GM23338 (cell line): ENCODE data around the gene SRCIN1. TPM values are rescaled to one million over a fixed set of nuclear protein-coding genes. Genes with fewer than 3 reads are reported as not detected.

Experiments
- ATAC-seq: fragments of 200-7000 bp; cut with Tn5 transposase; 3 replicates; pipeline ENCODE4 v1.9.1; 2020
- DNase-seq: peaks from one replicate; pipeline ENCODE4 v3.0.0-alpha.2; 2015; ENCODE audit warnings: low spot score
- H2AFZ ChIP-seq: fragments of 200-600 bp; sonication (generic); 2 replicates; pipeline ENCODE4 v1.8.0; 2016; ENCODE audit warnings: antibody characterized with exemption, mild to moderate bottlenecking, moderate library complexity
- H3F3A ChIP-seq: fragments of 200-600 bp; sonication (generic); replicated peaks from 2 replicates; pipeline ENCODE4 v1.8.0; 2017; ENCODE audit warnings: antibody characterized with exemption, mixed run types, low read depth
- H3K27ac ChIP-seq: fragments of 200-600 bp; sonication (generic); 2 replicates; pipeline ENCODE4 v1.6.1; 2016; ENCODE audit warnings: low read depth
- H3K27me3 ChIP-seq: fragments of 200-600 bp; sonication (generic); 2 replicates; pipeline ENCODE4 v1.8.0; 2016; ENCODE audit warnings: mild to moderate bottlenecking, mixed run types, moderate library complexity; ENCODE audit not compliant: insufficient read depth
- H3K36me3 ChIP-seq: fragments of 200-600 bp; sonication (generic); 2 replicates; pipeline ENCODE4 v1.8.0; 2016; ENCODE audit warnings: mild to moderate bottlenecking; ENCODE audit not compliant: insufficient read depth
- H3K4me1 ChIP-seq: fragments of 200-600 bp; sonication (generic); 2 replicates; pipeline ENCODE4 v1.8.0; 2016; ENCODE audit warnings: mild to moderate bottlenecking, moderate library complexity; ENCODE audit not compliant: insufficient read depth
- H3K4me2 ChIP-seq: fragments of 200-600 bp; sonication (generic); 2 replicates; pipeline ENCODE4 v1.7.1; 2017; ENCODE audit warnings: mixed run types
- H3K4me3 ChIP-seq: fragments of 200-600 bp; sonication (generic); 2 replicates; pipeline ENCODE4 v1.6.1; 2016; ENCODE audit warnings: mixed run types
- H3K79me2 ChIP-seq: fragments of 200-600 bp; sonication (generic); replicated peaks from 2 replicates; pipeline ENCODE4 v1.8.0; 2017; ENCODE audit warnings: mild to moderate bottlenecking; ENCODE audit not compliant: insufficient read depth
- H3K9me2 ChIP-seq: fragments of 200-600 bp; sonication (generic); 2 replicates; pipeline ENCODE4 v1.8.0; 2017; ENCODE audit not compliant: insufficient read depth
- H4K20me1 ChIP-seq: fragments of 200-600 bp; sonication (generic); replicated peaks from 2 replicates; pipeline ENCODE4 v1.8.0; 2017; ENCODE audit warnings: mild to moderate bottlenecking; ENCODE audit not compliant: insufficient read depth
- H3K27ac Mint-ChIP-seq: 2 replicates; pipeline ENCODE4 v1.8.0; 2020; ENCODE audit warnings: inconsistent platforms, mild to moderate bottlenecking, moderate library complexity, mixed read lengths
- H3K27me3 Mint-ChIP-seq: 3 replicates; pipeline ENCODE4 v1.8.0; 2022; ENCODE audit warnings: low read depth, mild to moderate bottlenecking, moderate library complexity, mixed read lengths, inconsistent platforms; ENCODE audit not compliant: insufficient read depth, poor library complexity
- H3K36me3 Mint-ChIP-seq: 3 replicates; pipeline ENCODE4 v1.8.0; 2021; ENCODE audit warnings: low read depth, mild to moderate bottlenecking, inconsistent platforms, moderate library complexity, mixed read lengths
- H3K4me1 Mint-ChIP-seq: 3 replicates; pipeline ENCODE4 v1.8.0; 2020; ENCODE audit warnings: mild to moderate bottlenecking, inconsistent platforms, mixed read lengths
- H3K4me3 Mint-ChIP-seq: 3 replicates; pipeline ENCODE4 v1.8.0; 2021; ENCODE audit warnings: moderate library complexity, mild to moderate bottlenecking, inconsistent platforms, mixed read lengths
- H3K9me3 Mint-ChIP-seq: 3 replicates; pipeline ENCODE4 v1.8.0; 2020; ENCODE audit warnings: moderate library complexity, mild to moderate bottlenecking, inconsistent platforms, mixed read lengths
- CREB1 ChIP-seq: fragments of 250-450 bp; sonication (Bioruptor Pico); IDR thresholded peaks from 2 replicates; pipeline ENCODE4 v1.5.0; 2020; ENCODE audit warnings: low read depth, mild to moderate bottlenecking, moderate library complexity
- ETS1 ChIP-seq: IDR thresholded peaks from 2 replicates; pipeline ENCODE4 v1.6.1; 2016; ENCODE audit warnings: antibody characterized with exemption
- EZH2 ChIP-seq: fragments of 200-600 bp; sonication (generic); IDR thresholded peaks from one replicate; pipeline ENCODE4 v1.8.0; 2017; ENCODE audit warnings: antibody characterized with exemption, mild to moderate bottlenecking, low read depth; ENCODE audit not compliant: unreplicated experiment
- EZH2phosphoT487 ChIP-seq: fragments of 200-600 bp; sonication (generic); IDR thresholded peaks from one replicate; pipeline ENCODE4 v1.8.1; 2018; ENCODE audit warnings: antibody characterized with exemption; ENCODE audit not compliant: unreplicated experiment
- JUNB ChIP-seq: IDR thresholded peaks from one replicate; pipeline ENCODE4 v1.6.1; 2016; ENCODE audit warnings: antibody characterized with exemption; ENCODE audit not compliant: unreplicated experiment
- NANOG ChIP-seq: IDR thresholded peaks from 2 replicates; pipeline ENCODE4 v1.6.1; 2016; ENCODE audit warnings: antibody characterized with exemption, borderline replicate concordance
- POLR2AphosphoS5 ChIP-seq: IDR thresholded peaks from 2 replicates; pipeline ENCODE4 v1.6.1; 2016; ENCODE audit warnings: antibody characterized with exemption, low read depth
- REST ChIP-seq: IDR thresholded peaks from one replicate; pipeline ENCODE4 v1.6.1; 2018; ENCODE audit warnings: antibody characterized with exemption; ENCODE audit not compliant: unreplicated experiment
- STAT1 ChIP-seq: IDR thresholded peaks from one replicate; pipeline ENCODE4 v1.6.1; 2016; ENCODE audit warnings: antibody characterized with exemption; ENCODE audit not compliant: unreplicated experiment
- ZNF114 ChIP-seq: fragments of 250-450 bp; sonication (Bioruptor Pico); IDR thresholded peaks from 2 replicates; pipeline ENCODE4 v1.5.0; 2020; ENCODE audit warnings: mild to moderate bottlenecking, moderate library complexity
- ZNF331 ChIP-seq: fragments of 250-450 bp; sonication (Bioruptor Pico); IDR thresholded peaks from 2 replicates; pipeline ENCODE4 v1.5.0; 2020; ENCODE audit warnings: low read depth, mild to moderate bottlenecking, moderate library complexity
- polyA plus RNA-seq: library from polyadenylated mRNA; unstranded; fragments of >200 nt; fragmentation: Nextera tagmentation; extraction: Ambion mirVana; gene quantifications from 2 replicates; pipeline ENCODE4 v1.2.1, GENCODE V29; 2016
- total RNA-seq: library from RNA; depleted of rRNA; stranded (reverse); fragments of >200 nt; shearing (Covaris generic); gene quantifications from 2 replicates; pipeline ENCODE4 v1.2.3, GENCODE V29; 2014
- TF ChIP-seq, protein P1 (sequence below), 2 experiments: fragments of 200-600 bp in 1 of 2; sonication (generic) in 1 of 2; conservative IDR thresholded peaks; 2 replicates each; pipeline versions ENCODE4 v1.5.1 to v1.6.1; 2016 to 2017; ENCODE audit warnings: antibody characterized with exemption in 2 of 2, low read depth in 2 of 2, mild to moderate bottlenecking in 2 of 2, moderate library complexity in 1 of 2
- TF ChIP-seq, protein P2 (sequence below): fragments of 250-450 bp; sonication (Bioruptor Pico); IDR thresholded peaks from 2 replicates; pipeline ENCODE4 v1.5.0; 2020; ENCODE audit warnings: mild to moderate bottlenecking, moderate library complexity

SRCIN1 gene
- total and polyA plus RNA-seq, 2 experiments from 2014 or later, result 0.87 to 2.2 TPM

DNA sequence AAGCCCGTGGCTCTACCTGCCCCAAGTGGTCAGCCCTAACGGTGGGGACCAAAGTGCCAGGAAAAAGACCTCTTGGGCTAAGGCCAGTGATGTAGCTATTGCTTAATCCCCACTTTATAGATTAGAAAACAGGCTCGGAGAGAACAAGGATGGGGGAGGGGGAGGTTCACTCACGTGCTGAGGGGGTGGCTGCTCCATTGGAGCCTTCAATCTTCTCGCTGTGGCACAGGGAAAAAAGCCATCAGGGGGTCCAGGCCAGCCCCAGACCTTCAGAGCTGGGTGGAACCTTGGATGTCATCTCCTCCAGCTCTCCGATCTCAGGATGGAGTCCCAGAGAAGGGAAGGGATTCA, 45.9 kb downstream of the SRCIN1 start:
- TF ChIP-seq REST, result no peak
- no peak for TF ChIP-seq ETS1
- TF ChIP-seq ZNF331 (CRISPR knock-in tag), result no peak
- TF ChIP-seq NANOG, result no peak
- no peak for TF ChIP-seq ZNF114 (CRISPR knock-in tag)
- TF ChIP-seq EZH2, result no peak
- TF ChIP-seq, protein P1, sequence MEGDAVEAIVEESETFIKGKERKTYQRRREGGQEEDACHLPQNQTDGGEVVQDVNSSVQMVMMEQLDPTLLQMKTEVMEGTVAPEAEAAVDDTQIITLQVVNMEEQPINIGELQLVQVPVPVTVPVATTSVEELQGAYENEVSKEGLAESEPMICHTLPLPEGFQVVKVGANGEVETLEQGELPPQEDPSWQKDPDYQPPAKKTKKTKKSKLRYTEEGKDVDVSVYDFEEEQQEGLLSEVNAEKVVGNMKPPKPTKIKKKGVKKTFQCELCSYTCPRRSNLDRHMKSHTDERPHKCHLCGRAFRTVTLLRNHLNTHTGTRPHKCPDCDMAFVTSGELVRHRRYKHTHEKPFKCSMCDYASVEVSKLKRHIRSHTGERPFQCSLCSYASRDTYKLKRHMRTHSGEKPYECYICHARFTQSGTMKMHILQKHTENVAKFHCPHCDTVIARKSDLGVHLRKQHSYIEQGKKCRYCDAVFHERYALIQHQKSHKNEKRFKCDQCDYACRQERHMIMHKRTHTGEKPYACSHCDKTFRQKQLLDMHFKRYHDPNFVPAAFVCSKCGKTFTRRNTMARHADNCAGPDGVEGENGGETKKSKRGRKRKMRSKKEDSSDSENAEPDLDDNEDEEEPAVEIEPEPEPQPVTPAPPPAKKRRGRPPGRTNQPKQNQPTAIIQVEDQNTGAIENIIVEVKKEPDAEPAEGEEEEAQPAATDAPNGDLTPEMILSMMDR (conservative IDR thresholded peaks at IDR 0.05; ENCODE audit: low read depth in 2 of 2), result no peak
- no peak for TF ChIP-seq EZH2phosphoT487
- no peak for TF ChIP-seq JUNB
- TF ChIP-seq STAT1, result no peak
- no peak for TF ChIP-seq CREB1 (CRISPR knock-in tag)
- TF ChIP-seq, protein P2, sequence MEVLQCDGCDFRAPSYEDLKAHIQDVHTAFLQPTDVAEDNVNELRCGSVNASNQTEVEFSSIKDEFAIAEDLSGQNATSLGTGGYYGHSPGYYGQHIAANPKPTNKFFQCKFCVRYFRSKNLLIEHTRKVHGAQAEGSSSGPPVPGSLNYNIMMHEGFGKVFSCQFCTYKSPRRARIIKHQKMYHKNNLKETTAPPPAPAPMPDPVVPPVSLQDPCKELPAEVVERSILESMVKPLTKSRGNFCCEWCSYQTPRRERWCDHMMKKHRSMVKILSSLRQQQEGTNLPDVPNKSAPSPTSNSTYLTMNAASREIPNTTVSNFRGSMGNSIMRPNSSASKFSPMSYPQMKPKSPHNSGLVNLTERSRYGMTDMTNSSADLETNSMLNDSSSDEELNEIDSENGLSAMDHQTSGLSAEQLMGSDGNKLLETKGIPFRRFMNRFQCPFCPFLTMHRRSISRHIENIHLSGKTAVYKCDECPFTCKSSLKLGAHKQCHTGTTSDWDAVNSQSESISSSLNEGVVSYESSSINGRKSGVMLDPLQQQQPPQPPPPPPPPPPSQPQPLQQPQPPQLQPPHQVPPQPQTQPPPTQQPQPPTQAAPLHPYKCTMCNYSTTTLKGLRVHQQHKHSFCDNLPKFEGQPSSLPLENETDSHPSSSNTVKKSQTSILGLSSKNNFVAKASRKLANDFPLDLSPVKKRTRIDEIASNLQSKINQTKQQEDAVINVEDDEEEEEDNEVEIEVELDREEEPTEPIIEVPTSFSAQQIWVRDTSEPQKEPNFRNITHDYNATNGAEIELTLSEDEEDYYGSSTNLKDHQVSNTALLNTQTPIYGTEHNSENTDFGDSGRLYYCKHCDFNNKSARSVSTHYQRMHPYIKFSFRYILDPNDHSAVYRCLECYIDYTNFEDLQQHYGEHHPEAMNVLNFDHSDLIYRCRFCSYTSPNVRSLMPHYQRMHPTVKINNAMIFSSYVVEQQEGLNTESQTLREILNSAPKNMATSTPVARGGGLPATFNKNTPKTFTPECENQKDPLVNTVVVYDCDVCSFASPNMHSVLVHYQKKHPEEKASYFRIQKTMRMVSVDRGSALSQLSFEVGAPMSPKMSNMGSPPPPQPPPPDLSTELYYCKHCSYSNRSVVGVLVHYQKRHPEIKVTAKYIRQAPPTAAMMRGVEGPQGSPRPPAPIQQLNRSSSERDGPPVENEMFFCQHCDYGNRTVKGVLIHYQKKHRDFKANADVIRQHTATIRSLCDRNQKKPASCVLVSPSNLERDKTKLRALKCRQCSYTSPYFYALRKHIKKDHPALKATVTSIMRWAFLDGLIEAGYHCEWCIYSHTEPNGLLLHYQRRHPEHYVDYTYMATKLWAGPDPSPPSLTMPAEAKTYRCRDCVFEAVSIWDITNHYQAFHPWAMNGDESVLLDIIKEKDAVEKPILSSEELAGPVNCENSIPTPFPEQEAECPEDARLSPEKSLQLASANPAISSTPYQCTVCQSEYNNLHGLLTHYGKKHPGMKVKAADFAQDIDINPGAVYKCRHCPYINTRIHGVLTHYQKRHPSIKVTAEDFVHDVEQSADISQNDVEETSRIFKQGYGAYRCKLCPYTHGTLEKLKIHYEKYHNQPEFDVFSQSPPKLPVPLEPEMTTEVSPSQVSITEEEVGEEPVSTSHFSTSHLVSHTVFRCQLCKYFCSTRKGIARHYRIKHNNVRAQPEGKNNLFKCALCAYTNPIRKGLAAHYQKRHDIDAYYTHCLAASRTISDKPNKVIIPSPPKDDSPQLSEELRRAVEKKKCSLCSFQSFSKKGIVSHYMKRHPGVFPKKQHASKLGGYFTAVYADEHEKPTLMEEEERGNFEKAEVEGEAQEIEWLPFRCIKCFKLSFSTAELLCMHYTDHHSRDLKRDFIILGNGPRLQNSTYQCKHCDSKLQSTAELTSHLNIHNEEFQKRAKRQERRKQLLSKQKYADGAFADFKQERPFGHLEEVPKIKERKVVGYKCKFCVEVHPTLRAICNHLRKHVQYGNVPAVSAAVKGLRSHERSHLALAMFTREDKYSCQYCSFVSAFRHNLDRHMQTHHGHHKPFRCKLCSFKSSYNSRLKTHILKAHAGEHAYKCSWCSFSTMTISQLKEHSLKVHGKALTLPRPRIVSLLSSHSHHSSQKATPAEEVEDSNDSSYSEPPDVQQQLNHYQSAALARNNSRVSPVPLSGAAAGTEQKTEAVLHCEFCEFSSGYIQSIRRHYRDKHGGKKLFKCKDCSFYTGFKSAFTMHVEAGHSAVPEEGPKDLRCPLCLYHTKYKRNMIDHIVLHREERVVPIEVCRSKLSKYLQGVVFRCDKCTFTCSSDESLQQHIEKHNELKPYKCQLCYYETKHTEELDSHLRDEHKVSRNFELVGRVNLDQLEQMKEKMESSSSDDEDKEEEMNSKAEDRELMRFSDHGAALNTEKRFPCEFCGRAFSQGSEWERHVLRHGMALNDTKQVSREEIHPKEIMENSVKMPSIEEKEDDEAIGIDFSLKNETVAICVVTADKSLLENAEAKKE (CRISPR knock-in tag), result no peak
- TF ChIP-seq POLR2AphosphoS5, result no peak
- Histone ChIP-seq H3K4me2 (peak overlapping the region; percentile 95), H3K27ac (no peak overlapping the region), H3K79me2 (no peaks in the 10 kb centered on the region), H3K4me1 (peaks cover 32% of the 10 kb centered on the region), H3K9me2 (no peaks in the 10 kb centered on the region), H2AFZ (no peak overlapping the region; the same call in 1 of the 2 replicates), H3K36me3 (no peaks in the 10 kb centered on the region), H3F3A (peaks cover 20% of the 10 kb centered on the region), H3K4me3 (peak overlapping the region; percentile 81), H4K20me1 (peaks cover 10% of the 10 kb centered on the region; the same call in 1 of the 2 replicates), H3K27me3 (peaks cover 84% of the 10 kb centered on the region)
- ATAC-seq (no peak), DNase-seq (no peak)
- Mint-ChIP-seq H3K4me3 (peak overlapping the region; percentile 54; the same call in 2 of the 3 replicates), H3K4me1 (peaks cover 38% of the 10 kb centered on the region), H3K36me3 (no peaks in the 10 kb centered on the region; the same call in 2 of the 3 replicates), H3K9me3 (no peaks in the 10 kb centered on the region), H3K27me3 (peaks cover 71% of the 10 kb centered on the region), H3K27ac (no peak overlapping the region)
